DND-41 (cell line): Measurements from ENCODE around the gene HOXD12.

Experiments used
- ATAC-seq: fragments of 200-7000 bp; cut with Tn5 transposase; 3 replicates; pipeline ENCODE4 v1.9.1; 2021; ENCODE audit warnings: low read depth; ENCODE audit not compliant: insufficient read depth
- DNase-seq: peaks from one replicate; pipeline ENCODE4 v3.0.0-alpha.2; 2020
- H2AFZ ChIP-seq: 2 replicates; pipeline ENCODE4 v1.6.0; 2012; ENCODE audit warnings: low read depth, low read length
- H3K27ac ChIP-seq: 2 replicates; pipeline ENCODE4 v1.5.1; 2012; ENCODE audit warnings: low read length, inconsistent platforms
- H3K27me3 ChIP-seq: fragments of 200-600 bp; sonication (generic); 2 replicates; pipeline ENCODE4 v1.6.0; 2012; ENCODE audit warnings: low read length, mild to moderate bottlenecking, inconsistent platforms; ENCODE audit not compliant: insufficient read depth, poor library complexity
- H3K36me3 ChIP-seq: 2 replicates; pipeline ENCODE4 v1.5.1; 2012; ENCODE audit warnings: low read length, inconsistent platforms; ENCODE audit not compliant: insufficient read depth
- H3K4me1 ChIP-seq: 2 replicates; pipeline ENCODE4 v1.5.1; 2012; ENCODE audit warnings: mild to moderate bottlenecking, low read length; ENCODE audit not compliant: insufficient read depth
- H3K4me2 ChIP-seq: 2 replicates; pipeline ENCODE4 v1.6.0; 2012; ENCODE audit warnings: mild to moderate bottlenecking, moderate library complexity, low read length, inconsistent platforms; ENCODE audit not compliant: insufficient read depth
- H3K4me3 ChIP-seq, 2 experiments: fragments of 200-600 bp in 1 of 2; shearing (Covaris generic) in 1 of 2; 2 replicates each; pipeline ENCODE4 v1.5.1; 2012 to 2016; ENCODE audit warnings: inconsistent platforms in 2 of 2, low read length in 2 of 2, mild to moderate bottlenecking in 2 of 2, low read depth in 1 of 2, moderate library complexity in 1 of 2
- H3K79me2 ChIP-seq: 2 replicates; pipeline ENCODE4 v1.6.0; 2012; ENCODE audit warnings: low read length, inconsistent platforms; ENCODE audit not compliant: insufficient read depth
- H3K9ac ChIP-seq: 2 replicates; pipeline ENCODE4 v1.6.0; 2012; ENCODE audit warnings: low read depth, mild to moderate bottlenecking, inconsistent platforms, low read length, moderate library complexity
- H3K9me3 ChIP-seq: 2 replicates; pipeline ENCODE4 v1.5.1; 2012; ENCODE audit warnings: low read length, moderate library complexity, mild to moderate bottlenecking, inconsistent platforms; ENCODE audit not compliant: insufficient read depth, severe bottlenecking
- H4K20me1 ChIP-seq: 2 replicates; pipeline ENCODE4 v1.6.0; 2012; ENCODE audit warnings: low read length; ENCODE audit not compliant: insufficient read depth
- CTCF ChIP-seq: IDR thresholded peaks from 2 replicates; pipeline ENCODE4 v1.5.1; 2012; ENCODE audit warnings: borderline replicate concordance, low read length, moderate library complexity, mild to moderate bottlenecking; ENCODE audit not compliant: poor library complexity, severe bottlenecking; ENCODE audit errors: extremely low read depth
- EZH2 ChIP-seq: IDR thresholded peaks from 3 replicates; pipeline ENCODE4 v1.6.1; 2012; ENCODE audit warnings: borderline replicate concordance, low read depth, mild to moderate bottlenecking, moderate library complexity, low read length, inconsistent platforms; ENCODE audit not compliant: severe bottlenecking

The HOXD12 gene

GRCh38 chr2:176135035-176135440 lies 35.4 kb downstream of the HOXD12 start:
- Histone ChIP-seq H3K4me3 (no peak overlapping the region), H3K36me3 (no peaks in the 10 kb centered on the region), H3K9ac (no peak overlapping the region), H2AFZ (no peak overlapping the region), H3K9me3 (no peaks in the 10 kb centered on the region), H3K27me3 (peaks cover 10% of the 10 kb centered on the region), H3K79me2 (no peaks in the 10 kb centered on the region), H3K4me2 (no peak overlapping the region), H3K4me1 (peaks cover under 1% of the 10 kb centered on the region), H3K27ac (no peak overlapping the region), H4K20me1 (no peaks in the 10 kb centered on the region)
- TF ChIP-seq CTCF, result no peak
- no peak for TF ChIP-seq EZH2
- no peak for DNase-seq
- no peak for ATAC-seq

- no peak for ATAC-seq
- no peaks in the 10 kb centered on the region for H3K36me3 ChIP-seq
- no peaks in the 10 kb centered on the region for H3K9me3 ChIP-seq
- H3K27ac ChIP-seq, result no peak overlapping the region
- no peak for DNase-seq
- no peak overlapping the region for H3K9ac ChIP-seq
- H3K27me3 ChIP-seq, result peaks cover 7% of the 10 kb centered on the region
- no peaks in the 10 kb centered on the region for H3K79me2 ChIP-seq
- H2AFZ ChIP-seq, result no peak overlapping the region
- no peak overlapping the region for H3K4me2 ChIP-seq
- H3K4me1 ChIP-seq, result peaks cover 12% of the 10 kb centered on the region
- H4K20me1 ChIP-seq, result no peaks in the 10 kb centered on the region
- TF ChIP-seq CTCF, result no peak
- TF ChIP-seq EZH2, result no peak
- H3K4me3 ChIP-seq, result no peak overlapping the region
These were observed 37.0 kb downstream of the HOXD12 start for GRCh38 chr2:176136374-176137251.

GRCh38 chr2:176137252-176137580 lies 37.6 kb downstream of the HOXD12 start:
- Histone ChIP-seq H3K9me3 (no peaks in the 10 kb centered on the region), H3K4me1 (peaks cover 12% of the 10 kb centered on the region), H3K36me3 (no peaks in the 10 kb centered on the region), H3K79me2 (no peaks in the 10 kb centered on the region), H2AFZ (no peak overlapping the region), H4K20me1 (no peaks in the 10 kb centered on the region), H3K4me3 (no peak overlapping the region), H3K27me3 (peaks cover 6% of the 10 kb centered on the region), H3K9ac (no peak overlapping the region), H3K27ac (no peak overlapping the region), H3K4me2 (no peak overlapping the region)
- TF ChIP-seq EZH2 (no peak), CTCF (no peak)
- ATAC-seq (no peak), DNase-seq (no peak)

- TF ChIP-seq CTCF (no peak), EZH2 (no peak)
- H3K79me2 ChIP-seq, result no peaks in the 10 kb centered on the region
- peaks cover 6% of the 10 kb centered on the region for H3K27me3 ChIP-seq
- DNase-seq (no peak), ATAC-seq (no peak)
- H4K20me1 ChIP-seq, result no peaks in the 10 kb centered on the region
- H3K4me3 ChIP-seq, result no peak overlapping the region
- no peak overlapping the region for H3K4me2 ChIP-seq
- H3K36me3 ChIP-seq, result no peaks in the 10 kb centered on the region
- H2AFZ ChIP-seq, result no peak overlapping the region
- H3K9me3 ChIP-seq, result no peaks in the 10 kb centered on the region
- H3K9ac ChIP-seq, result no peak overlapping the region
- H3K4me1 ChIP-seq, result peaks cover 12% of the 10 kb centered on the region
- H3K27ac ChIP-seq, result no peak overlapping the region
These were observed 38.3 kb downstream of the HOXD12 start for GRCh38 chr2:176137906-176138305.
